NCI-H1105 treated with DMSO at 0.1 percent for 48 hours (cell line): ENCODE measurements around the gene NTRK1.

Experiments
- DNase-seq: peaks from one replicate; lab custom pipeline; 2025; lab: John Stamatoyannopoulos, UW

NTRK1 gene

GRCh38 chr1:156860628-156861423, at the start of gene NTRK1:
Gene NTRK1 (plus strand): TSS chr1:156860865. CDS start chr1:156860935, 70 bp downstream.
- DNase-seq: peak; percentile 74

GRCh38 chr1:156811168-156811567, 49.5 kb upstream of the NTRK1 start:
- no peak for DNase-seq

GRCh38 chr1:156812293-156812990, 48.2 kb upstream of the NTRK1 start:
- no peak for DNase-seq

- DNase-seq: no peak
These were observed 47.4 kb upstream of the NTRK1 start for GRCh38 chr1:156813298-156813697.

- peak; percentile 35 for DNase-seq
These were observed 46.7 kb upstream of the NTRK1 start for GRCh38 chr1:156813750-156814570.

GRCh38 chr1:156814571-156815260, 45.9 kb upstream of the NTRK1 start:
- no peak for DNase-seq

- DNase-seq: no peak
These were observed 45.3 kb upstream of the NTRK1 start for GRCh38 chr1:156815307-156815826.

GRCh38 chr1:156815961-156816422, 44.7 kb upstream of the NTRK1 start:
- DNase-seq: no peak

- no peak for DNase-seq
These were observed 43.9 kb upstream of the NTRK1 start, which contains the start of gene SH2D2A for GRCh38 chr1:156816561-156817328. Gene SH2D2A (minus strand): TSS chr1:156816848. CDS start chr1:156816708, 140 bp downstream.

- no peak for DNase-seq
These were observed 38.9 kb upstream of the NTRK1 start for GRCh38 chr1:156821801-156822200.

- no peak for DNase-seq
These were observed 38.0 kb upstream of the NTRK1 start for GRCh38 chr1:156822680-156823079.

- no peak for DNase-seq
These were observed 37.4 kb upstream of the NTRK1 start for GRCh38 chr1:156823210-156823790.

- no peak for DNase-seq
These were observed 34.0 kb upstream of the NTRK1 start for GRCh38 chr1:156826630-156827029.

GRCh38 chr1:156828400-156829124, 32.1 kb upstream of the NTRK1 start:
- no peak for DNase-seq

GRCh38 chr1:156832434-156832833, 28.2 kb upstream of the NTRK1 start:
- no peak for DNase-seq

GRCh38 chr1:156833603-156834002, 27.1 kb upstream of the NTRK1 start:
- DNase-seq: no peak

GRCh38 chr1:156834322-156834721, 26.3 kb upstream of the NTRK1 start:
- DNase-seq: no peak

GRCh38 chr1:156836041-156836654, 24.5 kb upstream of the NTRK1 start:
- DNase-seq: no peak

- no peak for DNase-seq
These were observed 23.8 kb upstream of the NTRK1 start for GRCh38 chr1:156836892-156837291.
